Epidermal melanocyte (primary cell): ENCODE data around the gene GABRG3.
"Not testable (repeated sequence)": the region's sequence is repeated elsewhere in the genome, so short reads cannot be mapped to it uniquely, and the experiment has no call there.

Experiments
- DNase-seq: peaks from one replicate; pipeline ENCODE4 v3.0.0; 2011; ENCODE audit warnings: low spot score; ENCODE audit not compliant: insufficient read length

The GABRG3 gene

GRCh38 chr15:26996250-26996649, 25.3 kb downstream of the GABRG3 start:
- DNase-seq = no peak

GRCh38 chr15:27003003-27003402, 32.0 kb downstream of the GABRG3 start:
- DNase-seq = not testable (repeated sequence)

GRCh38 chr15:27004226-27004625, 33.2 kb downstream of the GABRG3 start:
- DNase-seq = not testable (repeated sequence)

- peak; percentile 64 for DNase-seq
These were observed 46.3 kb downstream of the GABRG3 start for GRCh38 chr15:27017168-27017809.

- DNase-seq = no peak
These were observed 48.7 kb downstream of the GABRG3 start for GRCh38 chr15:27019687-27020086.

- DNase-seq = no peak
These were observed 54.5 kb downstream of the GABRG3 start for GRCh38 chr15:27025481-27025966.

GRCh38 chr15:27027229-27027628, 56.2 kb downstream of the GABRG3 start:
- DNase-seq = no peak

- DNase-seq = no peak
These were observed 58.0 kb downstream of the GABRG3 start for GRCh38 chr15:27028858-27029477.

GRCh38 chr15:27036210-27036609, 65.2 kb downstream of the GABRG3 start:
- DNase-seq = no peak

- no peak for DNase-seq
These were observed 66.5 kb downstream of the GABRG3 start for GRCh38 chr15:27037501-27037900.

- no peak for DNase-seq
These were observed 68.2 kb downstream of the GABRG3 start for GRCh38 chr15:27039152-27039551.

- no peak for DNase-seq
These were observed 71.2 kb downstream of the GABRG3 start for GRCh38 chr15:27042230-27042629.

- no peak for DNase-seq
These were observed 71.7 kb downstream of the GABRG3 start for GRCh38 chr15:27042646-27043045.

GRCh38 chr15:27043770-27044169, 72.8 kb downstream of the GABRG3 start:
- DNase-seq = no peak

GRCh38 chr15:27045796-27046195, 74.8 kb downstream of the GABRG3 start:
- DNase-seq = no peak

- no peak for DNase-seq
These were observed 75.9 kb downstream of the GABRG3 start for GRCh38 chr15:27046880-27047279.

GRCh38 chr15:27050163-27050562, 79.2 kb downstream of the GABRG3 start:
- DNase-seq = no peak

- DNase-seq = no peak
These were observed 83.4 kb downstream of the GABRG3 start for GRCh38 chr15:27054426-27054825.

GRCh38 chr15:27057904-27058645, 87.1 kb downstream of the GABRG3 start:
- no peak for DNase-seq

GRCh38 chr15:27058939-27059338, 88.0 kb downstream of the GABRG3 start:
- no peak for DNase-seq

- DNase-seq = peak; percentile 50
These were observed 88.7 kb downstream of the GABRG3 start for GRCh38 chr15:27059610-27060202.

GRCh38 chr15:27061739-27062138, 90.8 kb downstream of the GABRG3 start:
- DNase-seq = no peak
